ENCODE data around the gene EEF1G. TPM values are rescaled to one million over a fixed set of nuclear protein-coding genes. Genes with fewer than 3 reads are reported as not detected.

The EEF1G gene
- total and polyA plus RNA-seq, 9 of the 15 experiments (the other 6 are each of a cell fraction or from before 2014, with no cell fraction given), result 985 to 2,349 (median 2,035) TPM

Small RNAs within 50 kb of the gene (microRNA-seq; reads per million reads assigned to microRNA genes)
- gene MIR6747 (ENCODE audit: borderline microRNAs expressed), result not detected

Small RNAs within 50 kb of the gene (small RNA-seq; reads per million reads assigned to genes)
- not detected for gene AP001458.1
- not detected for gene EEF1G
- 0.51 reads per million, percentile 24 among the genes with 10 or more reads in this experiment for gene MIR6747

Other genes starting within 250 kb of the EEF1G start
Only the 7 nearest of the 26 such genes appear.
- 66.4 and 75.0 TPM in 2 replicates for gene AHNAK, start 27.1 kb downstream of the EEF1G start, total RNA-seq (2014; rRNA removed)
- 44.1 and 45.1 TPM in 2 replicates for gene AHNAK, start 27.1 kb downstream of the EEF1G start, total RNA-seq (2014; rRNA removed; fragmentation: Illumina TruSeq; extraction: Trizol)
- gene AHNAK, start 27.1 kb downstream of the EEF1G start, total RNA-seq (2015; rRNA removed; fragmentation: Illumina TruSeq; extraction: Trizol), result 71.3 and 71.7 TPM in 2 replicates
- gene AHNAK, start 27.1 kb downstream of the EEF1G start, total RNA-seq (2021), result 89.2 and 89.7 TPM in 2 replicates
- 17.6 and 33.5 TPM in 2 replicates for gene AHNAK, start 27.1 kb downstream of the EEF1G start, polyA plus RNA-seq (2011; rRNA removed)
- 35.3 and 45.0 TPM in 2 replicates for gene AHNAK, start 27.1 kb downstream of the EEF1G start, polyA plus RNA-seq (2014; fragmentation: Illumina TruSeq; extraction: Trizol)
- gene AHNAK, start 27.1 kb downstream of the EEF1G start, polyA plus RNA-seq (2014; fragmentation: Nextera tagmentation; extraction: Ambion mirVana), result 1 to 10 TPM; 1.5 to 2.5 TPM
- 26.0 and 30.1 TPM in 2 replicates for gene AHNAK, start 27.1 kb downstream of the EEF1G start, polyA plus RNA-seq (2014; rRNA removed)
- 18.5 and 20.9 TPM in 2 replicates for gene TUT1, start 17.6 kb upstream of the EEF1G start, total RNA-seq (2014; rRNA removed)
- gene TUT1, start 17.6 kb upstream of the EEF1G start, total RNA-seq (2014; rRNA removed; fragmentation: Illumina TruSeq; extraction: Trizol), result 7.2 and 9.6 TPM in 2 replicates
- 11.5 and 12.4 TPM in 2 replicates for gene TUT1, start 17.6 kb upstream of the EEF1G start, total RNA-seq (2015; rRNA removed; fragmentation: Illumina TruSeq; extraction: Trizol)
- gene TUT1, start 17.6 kb upstream of the EEF1G start, total RNA-seq (2021), result 38.9 and 44.3 TPM in 2 replicates
- 15.7 and 31.2 TPM in 2 replicates for gene TUT1, start 17.6 kb upstream of the EEF1G start, polyA plus RNA-seq (2011; rRNA removed)
- 22.8 and 26.7 TPM in 2 replicates for gene TUT1, start 17.6 kb upstream of the EEF1G start, polyA plus RNA-seq (2014; fragmentation: Illumina TruSeq; extraction: Trizol)
- gene TUT1, start 17.6 kb upstream of the EEF1G start, polyA plus RNA-seq (2014; fragmentation: Nextera tagmentation; extraction: Ambion mirVana), result 1 to 10 TPM in 1 of 2 experiments, under 1 TPM in 1; 0.66 to 1.5 TPM
- 24.3 and 28.2 TPM in 2 replicates for gene TUT1, start 17.6 kb upstream of the EEF1G start, polyA plus RNA-seq (2014; rRNA removed)
- 185 and 203 TPM in 2 replicates for gene MTA2, start 28.0 kb upstream of the EEF1G start, total RNA-seq (2014; rRNA removed)
- gene MTA2, start 28.0 kb upstream of the EEF1G start, total RNA-seq (2014; rRNA removed; fragmentation: Illumina TruSeq; extraction: Trizol), result 161 and 172 TPM in 2 replicates
- gene MTA2, start 28.0 kb upstream of the EEF1G start, total RNA-seq (2015; rRNA removed; fragmentation: Illumina TruSeq; extraction: Trizol), result 195 and 217 TPM in 2 replicates
- gene MTA2, start 28.0 kb upstream of the EEF1G start, total RNA-seq (2021), result 176 and 203 TPM in 2 replicates
- gene MTA2, start 28.0 kb upstream of the EEF1G start, polyA plus RNA-seq (2011; rRNA removed), result 36.0 and 48.6 TPM in 2 replicates
- gene MTA2, start 28.0 kb upstream of the EEF1G start, polyA plus RNA-seq (2014; fragmentation: Illumina TruSeq; extraction: Trizol), result 190 and 220 TPM in 2 replicates
- 1 to 10 TPM; 6.2 to 9.9 TPM for gene MTA2, start 28.0 kb upstream of the EEF1G start, polyA plus RNA-seq (2014; fragmentation: Nextera tagmentation; extraction: Ambion mirVana)
- gene MTA2, start 28.0 kb upstream of the EEF1G start, polyA plus RNA-seq (2014; rRNA removed), result 121 and 125 TPM in 2 replicates
- 26.4 and 31.7 TPM in 2 replicates for gene EML3, start 38.9 kb upstream of the EEF1G start, total RNA-seq (2014; rRNA removed)
- 12.6 and 16.7 TPM in 2 replicates for gene EML3, start 38.9 kb upstream of the EEF1G start, total RNA-seq (2014; rRNA removed; fragmentation: Illumina TruSeq; extraction: Trizol)
- gene EML3, start 38.9 kb upstream of the EEF1G start, total RNA-seq (2015; rRNA removed; fragmentation: Illumina TruSeq; extraction: Trizol), result 20.7 and 22.1 TPM in 2 replicates
- 77.3 and 90.5 TPM in 2 replicates for gene EML3, start 38.9 kb upstream of the EEF1G start, total RNA-seq (2021)
- gene EML3, start 38.9 kb upstream of the EEF1G start, polyA plus RNA-seq (2011; rRNA removed), result 36.8 and 50.2 TPM in 2 replicates
- gene EML3, start 38.9 kb upstream of the EEF1G start, polyA plus RNA-seq (2014; fragmentation: Illumina TruSeq; extraction: Trizol), result 27.9 and 31.2 TPM in 2 replicates
- under 1 TPM; 0.32 to 0.59 TPM for gene EML3, start 38.9 kb upstream of the EEF1G start, polyA plus RNA-seq (2014; fragmentation: Nextera tagmentation; extraction: Ambion mirVana)
- gene EML3, start 38.9 kb upstream of the EEF1G start, polyA plus RNA-seq (2014; rRNA removed), result 49.5 and 64.2 TPM in 2 replicates
- gene ROM1, start 39.4 kb upstream of the EEF1G start, total RNA-seq (2014; rRNA removed), result 3.9 and 4.3 TPM in 2 replicates
- gene ROM1, start 39.4 kb upstream of the EEF1G start, total RNA-seq (2014; rRNA removed; fragmentation: Illumina TruSeq; extraction: Trizol), result 2.2 and 2.9 TPM in 2 replicates
- gene ROM1, start 39.4 kb upstream of the EEF1G start, total RNA-seq (2015; rRNA removed; fragmentation: Illumina TruSeq; extraction: Trizol), result 3.3 TPM in 2 replicates
- 2.6 and 3.3 TPM in 2 replicates for gene ROM1, start 39.4 kb upstream of the EEF1G start, total RNA-seq (2021)
- gene ROM1, start 39.4 kb upstream of the EEF1G start, polyA plus RNA-seq (2011; rRNA removed), result 1.7 TPM in 2 replicates
- gene ROM1, start 39.4 kb upstream of the EEF1G start, polyA plus RNA-seq (2014; fragmentation: Illumina TruSeq; extraction: Trizol), result 4.0 and 4.9 TPM in 2 replicates
- gene ROM1, start 39.4 kb upstream of the EEF1G start, polyA plus RNA-seq (2014; fragmentation: Nextera tagmentation; extraction: Ambion mirVana), result 1 to 10 TPM in 1 of 2 experiments, under 1 TPM in 1; 0.75 to 1.4 TPM
- 3.8 and 3.9 TPM in 2 replicates for gene ROM1, start 39.4 kb upstream of the EEF1G start, polyA plus RNA-seq (2014; rRNA removed)
- 48.2 and 70.7 TPM in 2 replicates for gene B3GAT3, start 48.1 kb upstream of the EEF1G start, total RNA-seq (2014; rRNA removed)
- 5.6 and 8.0 TPM in 2 replicates for gene B3GAT3, start 48.1 kb upstream of the EEF1G start, total RNA-seq (2014; rRNA removed; fragmentation: Illumina TruSeq; extraction: Trizol)
- 29.9 and 31.0 TPM in 2 replicates for gene B3GAT3, start 48.1 kb upstream of the EEF1G start, total RNA-seq (2015; rRNA removed; fragmentation: Illumina TruSeq; extraction: Trizol)
- gene B3GAT3, start 48.1 kb upstream of the EEF1G start, total RNA-seq (2021), result 58.5 and 58.7 TPM in 2 replicates
- 21.4 and 35.5 TPM in 2 replicates for gene B3GAT3, start 48.1 kb upstream of the EEF1G start, polyA plus RNA-seq (2011; rRNA removed)
- 16.3 and 43.0 TPM in 2 replicates for gene B3GAT3, start 48.1 kb upstream of the EEF1G start, polyA plus RNA-seq (2014; fragmentation: Illumina TruSeq; extraction: Trizol)
- gene B3GAT3, start 48.1 kb upstream of the EEF1G start, polyA plus RNA-seq (2014; fragmentation: Nextera tagmentation; extraction: Ambion mirVana), result 1 to 10 TPM in 1 of 2 experiments, under 1 TPM in 1; 0.30 to 3.3 TPM
- 64.0 and 83.7 TPM in 2 replicates for gene B3GAT3, start 48.1 kb upstream of the EEF1G start, polyA plus RNA-seq (2014; rRNA removed)
- gene GANAB, start 72.7 kb upstream of the EEF1G start, total RNA-seq (2014; rRNA removed), result 118 and 159 TPM in 2 replicates
- 131 and 137 TPM in 2 replicates for gene GANAB, start 72.7 kb upstream of the EEF1G start, total RNA-seq (2014; rRNA removed; fragmentation: Illumina TruSeq; extraction: Trizol)
- gene GANAB, start 72.7 kb upstream of the EEF1G start, total RNA-seq (2015; rRNA removed; fragmentation: Illumina TruSeq; extraction: Trizol), result 161 and 167 TPM in 2 replicates
- 276 and 282 TPM in 2 replicates for gene GANAB, start 72.7 kb upstream of the EEF1G start, total RNA-seq (2021)
- 265 and 313 TPM in 2 replicates for gene GANAB, start 72.7 kb upstream of the EEF1G start, polyA plus RNA-seq (2011; rRNA removed)
- 275 and 284 TPM in 2 replicates for gene GANAB, start 72.7 kb upstream of the EEF1G start, polyA plus RNA-seq (2014; fragmentation: Illumina TruSeq; extraction: Trizol)
- 10 to 100 TPM in 1 of 2 experiments, 1 to 10 TPM in 1; 6.5 to 17.9 TPM for gene GANAB, start 72.7 kb upstream of the EEF1G start, polyA plus RNA-seq (2014; fragmentation: Nextera tagmentation; extraction: Ambion mirVana)
- 165 and 195 TPM in 2 replicates for gene GANAB, start 72.7 kb upstream of the EEF1G start, polyA plus RNA-seq (2014; rRNA removed)

Data from K562 (cell line).